GM12872 (cell line): ENCODE data around the gene ZNF547.

Experiments
- CTCF ChIP-seq: IDR thresholded peaks from 3 replicates; pipeline ENCODE4 v1.5.1; 2011; ENCODE audit warnings: low read depth, mild to moderate bottlenecking, low read length, moderate library complexity; ENCODE audit not compliant: insufficient read depth

The ZNF547 gene

GRCh38 chr19:57362997-57363687, at the start of gene ZNF547, which contains the start of gene TRAPPC2B:
Gene ZNF547, plus strand, starts transcription at chr19:57363551. Its CDS starts 5,005 bp downstream, at chr19:57368556.
Gene TRAPPC2B, plus strand, starts transcription at chr19:57363551. Its CDS starts 1,283 bp downstream, at chr19:57364834.
- TF ChIP-seq CTCF = no peak

GRCh38 chr19:57314146-57314545, 49.2 kb upstream of the ZNF547 start:
- no peak for TF ChIP-seq CTCF

GRCh38 chr19:57317503-57317902, 45.8 kb upstream of the ZNF547 start:
- TF ChIP-seq CTCF = no peak

- TF ChIP-seq CTCF = no peak
These were observed 43.5 kb upstream of the ZNF547 start for GRCh38 chr19:57319869-57320179.

GRCh38 chr19:57320180-57321084, 42.9 kb upstream of the ZNF547 start, which contains the start of gene ZNF543:
Gene ZNF543, plus strand, starts transcription at chr19:57320472. Its CDS starts 382 bp downstream, at chr19:57320854.
- TF ChIP-seq CTCF = peak; percentile 32; the same call in 1 of the 3 replicates

GRCh38 chr19:57321116-57321515, 42.2 kb upstream of the ZNF547 start:
- no peak for TF ChIP-seq CTCF

GRCh38 chr19:57321751-57322150, 41.6 kb upstream of the ZNF547 start:
- TF ChIP-seq CTCF = no peak
